IgD-negative memory B cell (primary cell): ENCODE results near the gene LLCFC1. TPM values are rescaled to one million over a fixed set of nuclear protein-coding genes. Genes with fewer than 3 reads are reported as not detected.

Experiments
- H3K27ac Mint-ChIP-seq, 3 donors: one replicate each; pipeline ENCODE4 v1.8.0; 2020 to 2022; ENCODE audit warnings: mild to moderate bottlenecking in 3 of 3, mixed read lengths in 3 of 3, moderate library complexity in 1 of 3
- H3K27me3 Mint-ChIP-seq: one replicate; pipeline ENCODE4 v1.8.0; 2021; ENCODE audit warnings: mixed read lengths
- H3K36me3 Mint-ChIP-seq: one replicate; pipeline ENCODE4 v1.8.0; 2020; ENCODE audit warnings: mild to moderate bottlenecking, mixed read lengths
- H3K4me1 Mint-ChIP-seq, 3 donors: one replicate each; pipeline ENCODE4 v1.8.0; 2020 to 2022; ENCODE audit warnings: mixed read lengths in 3 of 3, mild to moderate bottlenecking in 1 of 3
- H3K4me3 Mint-ChIP-seq, 4 donors: one replicate each; pipeline ENCODE4 v1.8.0; 2020 to 2022; ENCODE audit warnings: mild to moderate bottlenecking in 4 of 4, mixed read lengths in 4 of 4, moderate library complexity in 3 of 4
- H3K9me3 Mint-ChIP-seq, 3 donors: one replicate each; pipeline ENCODE4 v1.8.0; 2020 to 2021; ENCODE audit warnings: mixed read lengths in 3 of 3, mild to moderate bottlenecking in 1 of 3
- polyA plus RNA-seq: library from polyadenylated mRNA; unstranded; fragments of 300-500 nt; fragmentation: Illumina TruSeq; gene quantifications from one replicate; pipeline ENCODE4 v1.2.3, GENCODE V29; 2021

Gene LLCFC1
- polyA plus RNA-seq, 1 donor from 2014 or later = not detected

GRCh38 chr7:142923391-142923790 lies 15.9 kb upstream of the LLCFC1 start:
- Mint-ChIP-seq H3K27me3 (peaks cover 3% of the 10 kb centered on the region), H3K9me3 (peaks cover 0 to 10% (median 2%) of the 10 kb centered on the region in 3 donors), H3K4me3 (no peak overlapping the region), H3K4me1 (peaks cover 23 to 33% (median 24%) of the 10 kb centered on the region in 3 donors), H3K36me3 (no peaks in the 10 kb centered on the region), H3K27ac (no peak overlapping the region)

- Mint-ChIP-seq H3K4me1 (peaks cover 23 to 33% (median 27%) of the 10 kb centered on the region in 3 donors), H3K4me3 (no peak overlapping the region), H3K36me3 (peaks cover 4% of the 10 kb centered on the region), H3K27me3 (no peaks in the 10 kb centered on the region), H3K9me3 (peaks cover 0 to 10% (median 2%) of the 10 kb centered on the region in 3 donors), H3K27ac (no peak overlapping the region)
These were observed 13.9 kb upstream of the LLCFC1 start for GRCh38 chr7:142925413-142925812.

GRCh38 chr7:142927085-142927745 lies 12.1 kb upstream of the LLCFC1 start:
- H3K4me3 Mint-ChIP-seq = peak overlapping the region in 3 of 4 donors; percentile 58 to 81 (median 73)
- H3K4me1 Mint-ChIP-seq = peaks cover 23 to 33% (median 27%) of the 10 kb centered on the region in 3 donors
- peak overlapping the region in 1 of 3 donors; percentile 63 for H3K27ac Mint-ChIP-seq
- H3K27me3 Mint-ChIP-seq = no peaks in the 10 kb centered on the region
- H3K36me3 Mint-ChIP-seq = peaks cover 6% of the 10 kb centered on the region
- H3K9me3 Mint-ChIP-seq = peaks cover 0 to 10% (median 2%) of the 10 kb centered on the region in 3 donors

GRCh38 chr7:142927949-142928348 lies 11.3 kb upstream of the LLCFC1 start:
- Mint-ChIP-seq H3K27ac (peak overlapping the region in 1 of 3 donors; percentile 45), H3K9me3 (peaks cover 0 to 10% (median 2%) of the 10 kb centered on the region in 3 donors), H3K4me1 (peaks cover 23 to 33% (median 27%) of the 10 kb centered on the region in 3 donors), H3K36me3 (peaks cover 6% of the 10 kb centered on the region), H3K27me3 (peaks cover 2% of the 10 kb centered on the region), H3K4me3 (peak overlapping the region in 2 of 4 donors; percentile 73 to 81)

GRCh38 chr7:142930126-142930730 lies 9.1 kb upstream of the LLCFC1 start:
- Mint-ChIP-seq H3K4me1 (peaks cover 23 to 30% (median 27%) of the 10 kb centered on the region in 3 donors), H3K36me3 (peaks cover 6% of the 10 kb centered on the region), H3K9me3 (peaks cover 0 to 10% (median 2%) of the 10 kb centered on the region in 3 donors), H3K27ac (no peak overlapping the region), H3K4me3 (no peak overlapping the region), H3K27me3 (peaks cover 6% of the 10 kb centered on the region)

GRCh38 chr7:142932386-142933091 lies 6.7 kb upstream of the LLCFC1 start:
- Mint-ChIP-seq H3K4me1 (peaks cover 6 to 8% (median 8%) of the 10 kb centered on the region in 3 donors), H3K36me3 (peaks cover 10% of the 10 kb centered on the region), H3K9me3 (peaks cover 0 to 2% (median 0%) of the 10 kb centered on the region in 3 donors), H3K4me3 (no peak overlapping the region), H3K27me3 (peaks cover 6% of the 10 kb centered on the region), H3K27ac (no peak overlapping the region)

GRCh38 chr7:142933092-142933475 lies 6.2 kb upstream of the LLCFC1 start:
- H3K36me3 Mint-ChIP-seq = peaks cover 10% of the 10 kb centered on the region
- H3K27me3 Mint-ChIP-seq = peaks cover 6% of the 10 kb centered on the region
- peaks cover under 1 to 3% (median 2%) of the 10 kb centered on the region in 3 donors for H3K4me1 Mint-ChIP-seq
- no peaks in the 10 kb centered on the region for H3K9me3 Mint-ChIP-seq
- no peak overlapping the region for H3K27ac Mint-ChIP-seq
- no peak overlapping the region for H3K4me3 Mint-ChIP-seq

GRCh38 chr7:142933624-142934023 lies 5.7 kb upstream of the LLCFC1 start, which contains the start of gene TRPV5:
TSS of gene TRPV5 (minus strand) at chr7:142933746. CDS start at chr7:142933459, 287 bp downstream.
- Mint-ChIP-seq H3K4me1 (peaks cover 0 to 3% (median 0%) of the 10 kb centered on the region in 3 donors), H3K27ac (no peak within 1 kb of the TSS), H3K9me3 (no peaks in the 10 kb centered on the region), H3K27me3 (peaks cover 6% of the 10 kb centered on the region), H3K36me3 (peaks cover 10% of the 10 kb centered on the region), H3K4me3 (no peak within 1 kb of the TSS)

GRCh38 chr7:142934056-142934455 lies 5.2 kb upstream of the LLCFC1 start:
- H3K4me1 Mint-ChIP-seq = peaks cover 0 to 3% (median 0%) of the 10 kb centered on the region in 3 donors
- H3K27me3 Mint-ChIP-seq = peaks cover 6% of the 10 kb centered on the region
- H3K36me3 Mint-ChIP-seq = peaks cover 10% of the 10 kb centered on the region
- no peak overlapping the region for H3K27ac Mint-ChIP-seq
- no peaks in the 10 kb centered on the region for H3K9me3 Mint-ChIP-seq
- H3K4me3 Mint-ChIP-seq = no peak overlapping the region

- H3K27me3 Mint-ChIP-seq = peaks cover 6% of the 10 kb centered on the region
- peaks cover 5% of the 10 kb centered on the region for H3K36me3 Mint-ChIP-seq
- peaks cover 0 to under 1% (median 0%) of the 10 kb centered on the region in 3 donors for H3K9me3 Mint-ChIP-seq
- peaks cover 0 to 1% (median 0%) of the 10 kb centered on the region in 3 donors for H3K4me1 Mint-ChIP-seq
- no peak overlapping the region for H3K4me3 Mint-ChIP-seq
- H3K27ac Mint-ChIP-seq = no peak overlapping the region
These were observed 3.2 kb upstream of the LLCFC1 start for GRCh38 chr7:142935941-142936565.

GRCh38 chr7:142938611-142939010 lies 673 bp upstream of the LLCFC1 start:
- H3K27ac Mint-ChIP-seq = no peak overlapping the region
- peaks cover 0 to 1% (median 0%) of the 10 kb centered on the region in 3 donors for H3K4me1 Mint-ChIP-seq

GRCh38 chr7:142940966-142941535 lies 1.8 kb downstream of the LLCFC1 start:
- peak overlapping the region in 1 of 3 donors; percentile 41 for H3K27ac Mint-ChIP-seq
- H3K9me3 Mint-ChIP-seq = peaks cover 0 to 2% (median 0%) of the 10 kb centered on the region in 3 donors
- peaks cover 0 to 1% (median 0%) of the 10 kb centered on the region in 3 donors for H3K4me1 Mint-ChIP-seq
- H3K36me3 Mint-ChIP-seq = peaks cover 3% of the 10 kb centered on the region
- H3K4me3 Mint-ChIP-seq = no peak overlapping the region
- H3K27me3 Mint-ChIP-seq = peaks cover 22% of the 10 kb centered on the region

More at GRCh38 chr7:142938611-142939010, 673 bp upstream of the LLCFC1 start:
- peaks cover 10% of the 10 kb centered on the region for H3K27me3 Mint-ChIP-seq
- peaks cover 0 to 2% (median 0%) of the 10 kb centered on the region in 3 donors for H3K9me3 Mint-ChIP-seq
- H3K36me3 Mint-ChIP-seq = peaks cover 6% of the 10 kb centered on the region
- H3K4me3 Mint-ChIP-seq = no peak overlapping the region

GRCh38 chr7:142941541-142941940 lies 2.3 kb downstream of the LLCFC1 start:
- Mint-ChIP-seq H3K4me1 (peaks cover 0 to 1% (median 0%) of the 10 kb centered on the region in 3 donors), H3K36me3 (peaks cover 3% of the 10 kb centered on the region), H3K27ac (peak overlapping the region in 1 of 3 donors; percentile 41), H3K27me3 (peaks cover 22% of the 10 kb centered on the region), H3K4me3 (no peak overlapping the region), H3K9me3 (peaks cover 0 to 2% (median 0%) of the 10 kb centered on the region in 3 donors)

- Mint-ChIP-seq H3K36me3 (peaks cover 3% of the 10 kb centered on the region), H3K27ac (no peak overlapping the region), H3K4me3 (no peak overlapping the region), H3K9me3 (peaks cover 0 to 2% (median 0%) of the 10 kb centered on the region in 3 donors), H3K4me1 (peaks cover 0 to 1% (median 0%) of the 10 kb centered on the region in 3 donors), H3K27me3 (peaks cover 22% of the 10 kb centered on the region)
These were observed 3.5 kb downstream of the LLCFC1 start for GRCh38 chr7:142942746-142943145.
